DND-41 (cell line): Measurements from ENCODE around the gene SNPH.

Experiments
- CTCF ChIP-seq: IDR thresholded peaks from 2 replicates; pipeline ENCODE4 v1.5.1; 2012; ENCODE audit warnings: borderline replicate concordance, low read length, moderate library complexity, mild to moderate bottlenecking; ENCODE audit not compliant: poor library complexity, severe bottlenecking; ENCODE audit errors: extremely low read depth
- EZH2 ChIP-seq: IDR thresholded peaks from 3 replicates; pipeline ENCODE4 v1.6.1; 2012; ENCODE audit warnings: borderline replicate concordance, low read depth, mild to moderate bottlenecking, moderate library complexity, low read length, inconsistent platforms; ENCODE audit not compliant: severe bottlenecking

- no peak for TF ChIP-seq CTCF
- no peak for TF ChIP-seq EZH2
Measured at GRCh38 chr20:1280195-1281102, 14.4 kb downstream of the SNPH start.
